Measurements from ENCODE around the gene FNDC8.

Gene FNDC8

GRCh38 chr17:35167046-35167445 lies 45.6 kb downstream of the FNDC8 start:
- no peak overlapping the region for H3K27ac ChIP-seq (replicated peaks)
- no peak overlapping the region for H3K4me3 ChIP-seq (replicated peaks; ENCODE audit: insufficient read depth, low read length)
- H3K27me3 ChIP-seq (ENCODE audit: insufficient read depth, poor library complexity, severe bottlenecking), result no peaks in the 10 kb centered on the region
- DNase-seq (ENCODE audit: low read depth in 1 of 2, low spot score in 1 of 2), result no peak
- TF ChIP-seq GABPA (IDR thresholded peaks at IDR 0.05; ENCODE audit: low read depth) (no peak), POLR2AphosphoS5 (IDR thresholded peaks at IDR 0.05; ENCODE audit: low read depth) (no peak), CTCF (IDR thresholded peaks at IDR 0.05; ENCODE audit: insufficient read depth, low read length) (no peak), SPI1 (IDR thresholded peaks at IDR 0.05; ENCODE audit: borderline replicate concordance, low read depth) (no peak), REST (IDR thresholded peaks at IDR 0.05; ENCODE audit: insufficient replicate concordance, low read depth) (no peak)

GRCh38 chr17:35167666-35168065 lies 46.3 kb downstream of the FNDC8 start:
- H3K4me3 ChIP-seq (replicated peaks; ENCODE audit: insufficient read depth, low read length), result no peak overlapping the region
- no peak for TF ChIP-seq SPI1 (IDR thresholded peaks at IDR 0.05; ENCODE audit: borderline replicate concordance, low read depth)
- no peaks in the 10 kb centered on the region for H3K27me3 ChIP-seq (ENCODE audit: insufficient read depth, poor library complexity, severe bottlenecking)
- no peak overlapping the region for H3K27ac ChIP-seq (replicated peaks)
- no peak for DNase-seq (ENCODE audit: low read depth in 1 of 2, low spot score in 1 of 2)

- H3K27me3 ChIP-seq (ENCODE audit: insufficient read depth, poor library complexity, severe bottlenecking), result no peaks in the 10 kb centered on the region
- no peak for DNase-seq (ENCODE audit: low read depth in 1 of 2, low spot score in 1 of 2)
- TF ChIP-seq SPI1 (IDR thresholded peaks at IDR 0.05; ENCODE audit: borderline replicate concordance, low read depth) (no peak), POLR2AphosphoS5 (IDR thresholded peaks at IDR 0.05; ENCODE audit: low read depth) (no peak), CTCF (IDR thresholded peaks at IDR 0.05; ENCODE audit: insufficient read depth, low read length) (no peak), REST (IDR thresholded peaks at IDR 0.05; ENCODE audit: insufficient replicate concordance, low read depth) (no peak), GABPA (IDR thresholded peaks at IDR 0.05; ENCODE audit: low read depth) (no peak)
- no peak overlapping the region for H3K27ac ChIP-seq (replicated peaks)
- H3K4me3 ChIP-seq (replicated peaks; ENCODE audit: insufficient read depth, low read length), result no peak overlapping the region
Measured at GRCh38 chr17:35169835-35170363, 48.5 kb downstream of the FNDC8 start.

- H3K4me3 ChIP-seq (replicated peaks; ENCODE audit: insufficient read depth, low read length), result no peak overlapping the region
- H3K27me3 ChIP-seq (ENCODE audit: insufficient read depth, poor library complexity, severe bottlenecking), result no peaks in the 10 kb centered on the region
- no peak for TF ChIP-seq POLR2AphosphoS5 (IDR thresholded peaks at IDR 0.05; ENCODE audit: low read depth)
- no peak for TF ChIP-seq SPI1 (IDR thresholded peaks at IDR 0.05; ENCODE audit: borderline replicate concordance, low read depth)
- no peak for TF ChIP-seq CTCF (IDR thresholded peaks at IDR 0.05; ENCODE audit: insufficient read depth, low read length)
- no peak for TF ChIP-seq REST (IDR thresholded peaks at IDR 0.05; ENCODE audit: insufficient replicate concordance, low read depth)
- no peak for TF ChIP-seq GABPA (IDR thresholded peaks at IDR 0.05; ENCODE audit: low read depth)
- DNase-seq (ENCODE audit: low read depth in 1 of 2, low spot score in 1 of 2), result no peak
- no peak overlapping the region for H3K27ac ChIP-seq (replicated peaks)
Measured at GRCh38 chr17:35170968-35171771, 49.8 kb downstream of the FNDC8 start.

Data from HL-60 (cell line).